Hepatic stellate cell (primary cell): ENCODE measurements around the gene WDFY4.

Experiments used
- DNase-seq: peaks from one replicate; pipeline ENCODE4 v3.0.0; 2011; ENCODE audit warnings: low spot score

Gene WDFY4

GRCh38 chr10:48773580-48773979 lies 88.9 kb downstream of the WDFY4 start:
- DNase-seq: no peak

- DNase-seq: no peak
Observed at GRCh38 chr10:48774416-48775205, 89.9 kb downstream of the WDFY4 start.

GRCh38 chr10:48775206-48775517 lies 90.5 kb downstream of the WDFY4 start:
- no peak for DNase-seq

- no peak for DNase-seq
Observed at GRCh38 chr10:48776005-48776522, 91.4 kb downstream of the WDFY4 start.

- DNase-seq: no peak
Observed at GRCh38 chr10:48776528-48776927, 91.9 kb downstream of the WDFY4 start.

- no peak for DNase-seq
Observed at GRCh38 chr10:48777110-48777509, 92.4 kb downstream of the WDFY4 start.

- DNase-seq: no peak
Observed at GRCh38 chr10:48778193-48778857, 93.7 kb downstream of the WDFY4 start.

- DNase-seq: no peak
Observed at GRCh38 chr10:48779077-48779476, 94.4 kb downstream of the WDFY4 start.

GRCh38 chr10:48779546-48780152 lies 95.0 kb downstream of the WDFY4 start:
- DNase-seq: no peak

GRCh38 chr10:48780341-48780740 lies 95.7 kb downstream of the WDFY4 start:
- no peak for DNase-seq

GRCh38 chr10:48782386-48782785 lies 97.7 kb downstream of the WDFY4 start:
- DNase-seq: no peak

GRCh38 chr10:48784031-48784430 lies 99.4 kb downstream of the WDFY4 start:
- no peak for DNase-seq

- DNase-seq: no peak
Observed at GRCh38 chr10:48785796-48786195, 101.1 kb downstream of the WDFY4 start.

GRCh38 chr10:48786606-48787282 lies 102.1 kb downstream of the WDFY4 start:
- DNase-seq: no peak

GRCh38 chr10:48788554-48788953 lies 103.9 kb downstream of the WDFY4 start:
- DNase-seq: no peak

GRCh38 chr10:48789486-48790456 lies 105.1 kb downstream of the WDFY4 start:
- DNase-seq: no peak

- no peak for DNase-seq
Observed at GRCh38 chr10:48790457-48791044, 105.9 kb downstream of the WDFY4 start.

GRCh38 chr10:48791267-48791928 lies 106.7 kb downstream of the WDFY4 start:
- no peak for DNase-seq

- no peak for DNase-seq
Observed at GRCh38 chr10:48792121-48792520, 107.4 kb downstream of the WDFY4 start.

- no peak for DNase-seq
Observed at GRCh38 chr10:48792687-48793096, 108.0 kb downstream of the WDFY4 start.
